SHP77 (cell line): Measurements from ENCODE around the gene TOP3A.
A peak's percentile ranks its signal among the peaks of the same experiment; 100 is the strongest.

Source experiments
- DNase-seq, 2 experiments: peaks; one replicate each; lab custom pipeline; 2025; lab: John Stamatoyannopoulos, UW

TOP3A gene

DNA sequence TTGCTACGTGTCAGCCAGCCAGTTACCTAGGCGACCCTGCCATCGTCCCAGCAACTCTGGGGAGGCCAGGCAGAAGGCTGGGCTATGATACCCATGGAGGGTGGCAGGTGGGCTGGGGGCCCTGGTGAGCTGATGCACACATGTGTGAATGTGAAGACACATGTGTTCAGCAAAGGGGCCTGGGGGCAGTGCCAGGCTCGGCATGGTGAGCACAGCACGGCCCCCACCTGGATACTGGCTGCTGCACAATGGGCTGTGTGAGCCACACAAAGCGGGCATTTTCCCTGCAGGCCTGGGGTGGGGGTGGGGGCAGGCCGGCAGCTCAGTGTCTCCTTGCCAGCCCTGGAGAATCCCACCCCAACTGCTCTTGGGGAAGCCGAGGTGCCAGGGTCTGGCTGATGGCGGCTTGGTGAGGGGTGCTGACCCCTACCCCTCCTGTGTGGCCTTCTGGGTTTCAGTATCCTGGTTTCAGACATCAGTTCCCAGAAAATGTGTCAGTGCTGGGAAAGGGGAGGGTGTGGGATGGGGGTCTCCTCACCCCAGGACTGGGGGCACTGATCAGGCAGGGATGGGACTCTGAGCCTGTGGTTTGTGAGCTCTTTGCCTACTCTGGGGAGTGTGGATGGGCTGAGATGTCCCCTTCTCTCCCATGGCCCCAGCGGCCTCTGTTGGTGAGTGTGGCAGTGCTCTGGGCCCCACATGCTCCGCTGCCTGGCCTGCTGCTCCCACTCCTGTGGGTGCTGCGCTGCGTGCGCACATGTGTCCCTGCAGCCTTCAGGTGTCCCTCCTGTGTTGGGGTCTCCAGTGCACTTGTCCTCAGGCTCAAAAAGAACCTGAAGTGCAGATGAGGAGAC, 84.3 kb downstream of the TOP3A start:
- no peak for DNase-seq

DNA sequence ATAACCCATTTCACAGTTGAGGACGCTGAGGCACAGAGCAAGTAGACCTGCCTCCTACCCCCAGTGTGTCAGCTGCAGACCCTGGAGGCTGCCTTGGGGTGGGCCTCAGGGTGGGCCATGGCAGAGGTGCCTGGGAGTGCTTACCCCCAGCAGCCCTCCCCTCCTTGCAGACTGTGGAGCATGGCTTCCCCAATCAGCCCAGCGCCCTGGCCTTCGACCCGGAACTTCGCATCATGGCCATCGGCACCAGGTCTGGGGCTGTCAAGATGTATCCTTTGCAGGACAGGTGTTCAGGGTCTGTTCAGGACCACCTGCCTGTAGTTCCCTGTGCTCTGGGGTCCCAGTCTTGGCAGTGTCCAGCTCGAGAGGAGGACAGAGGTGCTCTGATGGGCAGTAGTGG, 85.0 kb downstream of the TOP3A start:
- DNase-seq = no peak

DNA sequence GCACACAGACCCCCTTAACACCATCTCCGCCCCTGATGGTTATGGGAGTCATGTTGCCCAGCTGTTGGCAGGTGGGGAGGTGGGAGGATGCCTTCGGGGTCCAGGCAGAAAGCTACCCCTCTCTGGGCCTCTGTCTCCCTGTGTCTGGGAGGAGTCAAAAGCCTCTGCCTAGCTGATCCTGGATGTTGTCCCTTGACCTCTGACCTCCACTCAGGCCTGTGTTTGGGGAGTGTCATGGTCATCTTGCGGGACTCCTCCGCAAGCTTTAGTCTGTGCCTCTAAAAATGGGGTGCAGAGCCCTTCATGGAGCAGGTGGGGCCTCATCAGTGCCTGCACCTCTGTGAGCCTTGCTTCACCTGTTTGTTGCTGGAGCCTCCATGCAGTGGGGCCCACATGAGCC, 85.5 kb downstream of the TOP3A start:
- DNase-seq = no peak

DNA sequence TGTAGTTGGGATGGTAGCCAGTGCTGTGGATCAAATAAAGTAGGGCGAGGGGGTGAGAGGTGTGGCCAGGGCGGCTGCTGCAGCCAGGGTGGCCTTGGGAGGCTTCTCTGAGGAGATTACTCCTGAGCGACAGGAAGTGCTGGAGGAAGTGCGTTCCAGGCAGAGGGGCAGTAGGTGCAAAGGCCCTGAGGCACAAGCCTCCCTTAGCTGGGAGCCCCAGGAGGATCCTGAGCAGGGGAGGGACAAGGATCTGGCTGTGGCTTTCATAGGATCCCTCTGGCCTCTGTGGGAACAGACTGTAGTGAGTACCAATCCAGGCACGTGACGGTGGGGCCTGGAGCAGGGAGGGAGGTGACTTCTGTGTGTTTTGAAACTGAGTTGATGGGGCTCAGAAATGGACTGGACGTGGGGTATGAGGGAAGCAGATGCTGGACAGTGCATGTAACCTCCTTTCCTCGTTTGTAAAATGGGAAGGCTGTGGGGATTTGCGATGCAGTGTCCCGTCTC, 86.6 kb downstream of the TOP3A start:
- no peak for DNase-seq

DNA sequence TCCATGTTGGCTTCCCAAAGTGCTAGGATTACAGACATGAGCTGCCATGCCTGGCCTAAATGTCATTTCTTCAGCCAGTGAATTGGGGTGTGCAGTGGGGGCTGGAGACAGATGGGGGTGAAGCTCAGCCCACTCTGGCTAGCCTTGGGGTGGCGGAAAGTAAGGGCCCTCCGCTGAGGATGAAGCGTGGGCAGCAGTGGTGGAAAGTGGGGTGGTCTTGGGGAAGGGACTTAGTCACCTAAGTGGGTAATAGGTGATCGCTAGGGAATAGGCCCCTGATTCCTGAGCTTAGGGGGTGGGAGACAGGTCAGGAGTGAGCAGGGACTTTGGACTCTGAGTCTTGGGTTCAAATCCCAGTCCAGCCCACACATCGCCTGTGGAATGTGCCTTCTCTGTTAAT, 87.2 kb downstream of the TOP3A start:
- DNase-seq = no peak

- DNase-seq = no peak
These were observed 88.4 kb downstream of the TOP3A start for GRCh38 chr17:18226284-18226945.

GRCh38 chr17:18225642-18226283, 89.0 kb downstream of the TOP3A start:
- no peak for DNase-seq

- peak; percentile 98 to 99 for DNase-seq
These were observed 89.6 kb downstream of the TOP3A start, which contains the start of gene LLGL1 for GRCh38 chr17:18225121-18225641. TSS of gene LLGL1 (plus strand) at chr17:18225635. CDS start at chr17:18225683, 48 bp downstream.

GRCh38 chr17:18224387-18225120, 90.2 kb downstream of the TOP3A start:
- no peak for DNase-seq

GRCh38 chr17:18224053-18224386, 90.8 kb downstream of the TOP3A start:
- no peak for DNase-seq
